Activated T-helper 1 cell treated with Interleukin-2 at 50 U/mL for 16 hours (primary cell): ENCODE data around the gene ANK3.
"Not testable (repeated sequence)": the region's sequence is repeated elsewhere in the genome, so short reads cannot be mapped to it uniquely, and the experiment has no call there.

Experiments
- DNase-seq: peaks from one replicate; pipeline ENCODE4 v3.0.0-alpha.2; 2020; ENCODE audit warnings: low read depth

ANK3 gene

DNA sequence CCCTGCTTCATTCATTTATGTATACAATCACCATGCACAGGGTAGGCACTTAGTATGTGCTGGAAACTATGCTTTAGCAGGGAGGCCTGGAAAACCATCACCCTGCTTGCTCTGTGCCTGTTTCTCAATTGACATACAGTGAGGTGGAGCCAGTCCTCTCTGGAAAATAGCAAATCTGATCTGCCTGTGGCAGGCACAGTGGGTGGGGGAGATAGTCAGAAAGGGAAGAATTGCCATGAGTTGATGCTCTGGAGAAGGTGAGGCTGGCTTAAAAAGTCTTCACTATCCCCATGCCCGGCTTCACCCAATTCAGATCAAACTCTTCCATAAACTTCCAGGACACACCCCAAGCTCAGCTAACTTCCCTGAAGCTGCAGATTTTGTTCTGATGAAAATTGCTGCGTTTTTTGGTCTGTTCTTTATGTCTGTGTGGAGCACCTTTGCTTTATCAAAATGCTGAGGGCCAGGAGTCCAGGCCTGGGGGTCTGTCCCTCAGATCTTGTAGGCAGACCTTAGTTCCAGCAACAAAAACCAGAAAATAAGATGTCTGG is 84.8 kb downstream of the ANK3 start:
- DNase-seq, result no peak

DNA sequence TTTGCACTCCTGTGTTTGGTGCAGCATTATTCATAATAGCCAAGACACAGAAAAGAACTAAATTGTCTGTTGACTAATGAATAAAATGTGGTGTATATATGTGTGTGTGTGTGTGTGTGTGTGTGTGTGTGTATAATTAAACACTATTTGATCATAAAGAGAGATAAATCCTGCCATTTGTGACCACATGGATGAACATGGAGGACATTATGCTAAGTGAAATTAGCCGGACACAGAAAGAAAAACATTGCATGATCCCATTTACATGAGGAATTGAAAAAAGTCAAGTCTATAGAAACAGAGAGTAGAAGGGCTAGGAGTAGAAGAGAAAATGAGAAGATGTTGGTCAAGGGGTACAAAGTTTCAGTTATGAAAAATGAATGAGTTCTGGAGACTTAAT is 85.9 kb downstream of the ANK3 start:
- DNase-seq, result no peak

DNA sequence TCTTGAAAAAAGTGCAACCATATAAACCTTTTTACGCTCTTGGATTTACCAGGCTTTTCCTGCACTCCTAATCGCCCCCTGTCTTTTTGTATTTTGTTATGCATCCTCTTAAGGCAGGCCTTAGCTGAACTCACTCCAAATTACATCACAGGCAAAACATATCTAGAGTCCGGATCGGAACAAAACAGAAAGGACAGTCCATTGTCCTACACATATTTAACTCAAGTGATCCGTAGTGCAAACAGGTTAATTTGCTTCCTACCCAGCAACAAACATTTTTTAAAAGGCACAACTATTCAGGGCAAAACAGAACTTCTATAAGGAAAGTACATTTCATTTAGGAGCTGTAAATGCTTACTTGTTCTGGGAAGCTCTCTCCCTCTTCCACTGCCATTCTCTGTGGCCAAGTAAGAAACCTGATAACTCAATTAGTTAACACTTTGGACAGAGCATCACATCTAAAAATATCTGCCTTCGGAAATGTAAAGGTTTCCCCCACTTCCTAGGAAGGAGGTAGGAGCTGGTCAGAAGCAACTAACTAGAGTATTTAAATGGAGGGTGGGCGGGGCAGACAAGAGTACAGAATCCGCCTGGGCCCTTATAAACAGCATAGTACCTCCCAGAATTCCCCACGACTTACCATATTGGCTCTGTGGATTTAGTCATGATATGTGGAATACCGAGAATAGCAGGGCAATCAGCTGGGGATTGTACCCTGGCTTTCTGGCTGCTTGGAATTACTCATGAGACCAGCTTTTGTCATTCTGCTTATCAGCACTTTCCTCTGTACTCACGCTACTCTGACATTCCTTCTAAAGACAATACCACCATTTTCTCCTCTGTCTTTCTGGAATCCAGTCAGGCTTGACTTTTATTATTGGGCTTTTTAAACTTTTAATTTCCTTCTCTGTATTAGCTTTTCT is 89.5 kb downstream of the ANK3 start:
- DNase-seq, result no peak

DNA sequence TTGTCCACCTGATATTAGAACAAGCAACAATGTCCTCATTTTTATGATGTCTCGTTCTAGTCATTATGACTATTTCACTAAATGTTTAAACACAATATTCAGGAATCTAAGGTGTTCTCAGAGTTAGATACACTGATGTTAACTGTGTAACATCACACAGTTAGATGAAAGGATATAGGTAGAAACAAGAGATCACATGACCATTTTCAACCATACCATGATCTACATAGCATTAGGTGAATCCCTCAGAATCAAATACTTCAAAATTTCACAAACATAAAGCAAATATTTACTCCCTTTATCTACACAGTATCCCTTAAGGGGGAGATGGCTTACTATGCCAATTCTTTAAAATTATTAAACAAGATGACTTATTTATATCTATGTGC is 90.3 kb downstream of the ANK3 start:
- no peak for DNase-seq

DNA sequence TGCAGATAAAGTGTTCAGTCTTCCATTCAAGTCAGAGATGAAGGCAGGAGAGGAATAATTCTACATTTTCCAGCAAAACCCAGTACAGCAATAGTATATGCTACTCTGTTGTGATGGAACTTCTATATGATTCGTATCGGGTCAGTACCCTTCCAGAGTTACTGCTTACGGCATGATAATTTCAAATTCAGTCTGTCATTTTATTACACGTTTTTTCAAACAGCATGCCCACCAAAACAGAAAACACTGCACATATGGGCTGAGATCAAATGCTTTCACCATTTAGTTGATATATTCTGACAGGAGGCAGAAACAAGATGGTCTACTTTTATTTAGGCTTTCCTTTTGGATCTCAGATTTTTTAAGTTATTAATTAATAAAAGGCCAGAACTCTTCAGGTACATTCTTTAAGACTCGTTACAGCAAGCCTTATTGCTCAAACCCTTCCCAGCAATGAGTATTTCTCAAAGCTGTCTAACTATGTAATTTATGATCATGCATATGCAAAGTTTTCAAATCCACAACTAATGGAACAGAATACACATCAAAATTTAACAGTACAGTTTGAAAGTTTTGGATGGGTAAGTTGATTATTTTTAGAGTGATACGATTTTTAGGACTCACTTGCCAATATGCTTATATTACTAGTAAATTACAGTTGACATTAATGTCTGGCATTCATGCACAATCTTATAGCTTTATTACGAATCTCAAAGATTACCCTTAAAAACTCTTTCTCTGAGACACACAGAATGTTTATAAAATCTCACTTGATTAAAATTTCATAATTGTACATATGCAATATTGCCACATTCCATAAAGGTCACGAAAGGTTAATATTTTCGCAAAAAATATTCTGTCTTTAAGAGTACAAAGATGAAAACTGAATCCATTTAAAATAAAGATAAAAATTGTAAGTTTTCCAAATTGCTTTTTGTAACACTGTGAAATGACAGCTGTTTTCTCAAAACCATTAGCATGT is 91.0 kb downstream of the ANK3 start:
- no peak for DNase-seq

DNA sequence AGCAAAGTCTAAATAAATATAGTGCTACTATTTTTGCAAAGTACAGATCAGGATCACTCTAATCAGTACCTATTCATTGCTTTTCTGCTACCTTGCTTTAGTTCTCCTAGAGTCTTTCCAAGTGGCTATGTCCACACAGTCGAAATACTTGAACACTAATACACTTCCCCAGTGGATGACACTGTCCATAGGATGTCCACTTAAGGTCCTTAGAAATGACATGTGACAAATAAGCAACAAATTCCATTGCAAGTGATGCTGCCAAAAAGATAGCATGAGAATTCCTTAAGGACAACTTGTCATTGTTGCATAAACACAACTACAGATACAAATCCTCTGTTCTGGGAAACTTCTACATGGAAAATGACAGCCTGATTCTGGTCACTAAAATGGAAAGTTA is 93.6 kb downstream of the ANK3 start:
- DNase-seq, result no peak

DNA sequence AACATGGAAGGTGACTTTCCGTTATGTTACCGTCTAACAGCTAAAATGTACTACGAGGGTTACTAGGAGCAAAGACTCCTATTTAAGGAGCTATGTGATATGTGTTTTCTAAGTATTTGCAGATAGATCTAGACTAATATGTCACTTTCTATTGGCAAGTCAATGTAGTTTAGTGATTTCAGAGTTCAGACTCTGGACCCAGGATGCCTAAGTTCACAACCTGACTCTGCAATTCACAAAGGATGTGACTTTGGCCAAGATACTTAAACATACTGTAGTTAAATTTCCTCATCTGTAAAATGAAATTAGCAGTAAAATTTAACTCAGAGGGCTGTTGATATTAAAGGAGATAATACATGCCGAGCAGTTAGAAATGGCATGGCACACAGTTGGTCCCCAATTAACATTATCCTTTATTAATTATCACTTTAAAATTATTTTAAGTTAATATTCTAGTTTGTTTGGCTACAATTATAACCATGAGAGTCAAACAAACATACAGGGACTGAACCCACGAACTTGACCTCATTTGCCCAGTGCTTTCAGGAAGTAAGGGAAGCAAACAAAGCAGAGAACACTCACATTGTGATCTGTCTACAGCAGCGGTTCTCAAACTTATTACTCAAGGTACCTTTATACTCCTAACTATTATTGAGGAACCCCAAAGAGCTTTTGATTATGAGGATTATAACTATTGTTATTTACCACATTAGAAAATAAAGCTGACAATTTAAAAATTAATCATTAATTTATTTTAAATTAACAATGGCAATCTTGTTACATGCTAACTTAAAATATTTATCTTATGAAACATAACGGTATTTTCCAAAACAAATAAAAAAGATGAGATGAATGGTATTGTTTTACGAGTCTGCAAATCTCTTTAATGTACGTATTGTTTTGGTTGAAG is 94.4 kb downstream of the ANK3 start:
- no peak for DNase-seq

DNA sequence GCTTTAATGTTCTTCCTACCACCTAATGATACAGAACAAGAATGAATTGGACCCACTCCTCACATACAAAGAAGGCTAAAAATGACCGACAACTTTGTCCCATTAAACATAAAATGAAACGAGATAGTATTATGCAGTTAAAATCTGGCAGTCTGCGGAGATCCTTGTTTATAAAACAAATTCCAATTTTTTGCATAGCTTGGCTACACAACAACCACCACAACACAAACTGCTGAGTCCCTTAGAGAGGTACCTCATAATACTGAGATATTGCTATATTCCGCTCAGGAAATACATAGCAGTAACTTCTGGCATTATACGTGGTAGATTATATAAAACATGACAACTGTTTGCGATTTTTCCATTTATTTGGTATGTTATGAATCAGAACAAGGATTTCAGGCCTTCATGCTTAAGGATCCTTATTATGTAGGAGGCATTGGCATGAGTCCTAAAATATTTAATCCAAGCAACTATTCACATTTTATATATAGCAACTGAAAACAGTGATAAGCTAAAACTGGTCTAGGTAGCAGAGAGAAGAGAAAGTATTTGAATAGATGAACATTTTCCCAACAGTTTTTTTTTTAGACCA is 96.0 kb downstream of the ANK3 start:
- no peak for DNase-seq

DNA sequence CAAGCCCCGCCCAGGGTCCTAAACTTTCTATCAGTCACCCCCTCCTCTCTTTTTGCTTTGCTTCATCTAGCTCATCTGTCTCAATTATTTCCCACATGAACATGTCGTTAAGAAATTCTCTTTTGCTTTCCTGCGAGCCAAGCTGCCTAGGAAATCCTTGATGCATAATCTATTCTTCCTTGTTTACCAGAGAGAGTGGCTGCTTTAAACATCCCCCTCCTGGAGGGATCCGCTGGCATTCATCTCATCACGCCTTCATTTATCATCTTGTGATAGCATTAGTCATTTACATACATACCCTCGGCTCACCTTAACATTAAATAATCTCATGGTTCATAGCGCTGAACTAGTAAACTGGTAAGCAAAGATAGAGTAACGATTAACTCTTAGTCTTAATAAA is 96.7 kb downstream of the ANK3 start:
- no peak for DNase-seq

DNA sequence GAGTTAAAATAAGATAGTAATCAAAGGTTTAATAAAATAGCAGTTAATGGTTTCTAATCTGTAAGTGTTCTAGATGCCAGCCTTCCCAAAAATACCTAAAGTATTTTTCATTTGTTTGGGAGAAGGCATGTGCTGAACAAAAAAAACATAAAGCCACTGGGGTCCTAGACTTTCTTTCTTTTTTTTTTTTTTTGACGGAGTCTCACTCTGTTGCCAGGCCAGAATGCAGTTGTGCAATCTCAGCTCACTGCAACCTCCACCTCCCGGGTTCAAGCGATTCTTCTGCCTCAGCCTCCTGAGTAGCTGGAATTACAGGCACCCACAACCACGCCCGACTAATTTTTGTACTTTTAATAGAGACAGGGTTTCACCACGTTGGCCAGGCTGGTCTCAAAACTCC is 97.1 kb downstream of the ANK3 start:
- not testable (repeated sequence) for DNase-seq

DNA sequence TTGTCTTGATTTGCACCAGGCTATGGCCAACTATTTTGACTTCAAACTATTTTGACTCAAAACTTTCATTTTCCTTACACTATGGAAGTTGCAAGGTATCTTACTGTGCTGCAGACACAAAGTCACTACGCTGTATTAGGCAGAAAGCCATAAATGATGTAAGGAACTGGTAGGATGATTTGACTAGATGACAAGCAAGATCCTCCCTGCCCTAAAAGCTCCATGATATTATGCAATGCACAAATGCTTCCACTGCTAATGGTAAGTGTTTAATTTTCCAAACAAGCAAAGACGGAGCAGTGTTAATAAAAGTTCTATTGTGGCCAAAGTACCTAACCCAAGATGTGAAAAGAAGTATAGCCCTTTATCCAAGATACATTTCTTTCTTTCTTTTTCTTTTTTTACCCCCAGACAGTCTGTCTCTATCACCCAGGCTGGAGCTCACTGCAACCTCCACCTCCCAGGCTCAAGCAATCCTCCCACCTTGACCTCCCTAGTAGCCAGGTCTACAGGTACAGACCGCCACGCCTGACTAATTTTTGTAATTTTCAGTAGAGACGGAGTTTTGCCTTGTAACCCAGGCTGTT is 98.2 kb downstream of the ANK3 start:
- no peak for DNase-seq

DNA sequence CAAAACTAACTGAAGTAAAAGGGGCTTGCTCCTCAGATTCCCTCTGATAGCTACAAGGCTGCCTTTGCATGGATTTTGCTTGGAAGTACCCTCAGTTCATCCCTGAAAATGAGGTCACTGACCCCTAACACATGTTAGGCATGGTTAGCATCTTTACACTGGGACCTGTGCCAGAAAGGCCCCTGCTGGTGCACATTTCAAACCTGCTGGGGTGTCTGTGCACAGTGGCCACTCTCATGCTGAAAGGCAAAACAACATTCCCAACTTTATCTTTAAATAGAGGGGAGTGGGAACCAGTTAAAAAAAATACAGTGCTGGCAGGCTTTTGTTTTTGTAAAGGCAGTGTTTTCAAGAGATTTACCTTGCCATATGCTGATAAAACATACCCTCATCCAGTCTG is 99.1 kb downstream of the ANK3 start:
- DNase-seq, result no peak

DNA sequence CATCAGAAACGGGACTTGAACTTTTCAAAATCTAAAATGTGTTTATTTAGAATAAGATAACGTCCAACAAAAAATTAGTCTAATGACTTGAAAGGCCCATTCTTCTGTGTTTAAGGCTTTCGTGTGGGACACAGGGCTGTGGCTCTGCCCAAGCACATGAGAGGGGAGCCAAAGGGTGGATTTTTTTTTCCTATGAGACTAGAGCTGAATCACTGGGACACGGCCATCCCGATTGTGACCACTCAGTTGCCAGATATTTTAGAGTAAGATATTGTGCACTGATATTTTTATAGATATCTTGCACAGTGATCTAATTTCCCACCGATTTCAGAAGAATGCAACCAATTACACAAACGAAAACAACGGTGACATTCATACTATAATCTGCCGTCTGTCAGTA is 99.9 kb downstream of the ANK3 start:
- no peak for DNase-seq

DNA sequence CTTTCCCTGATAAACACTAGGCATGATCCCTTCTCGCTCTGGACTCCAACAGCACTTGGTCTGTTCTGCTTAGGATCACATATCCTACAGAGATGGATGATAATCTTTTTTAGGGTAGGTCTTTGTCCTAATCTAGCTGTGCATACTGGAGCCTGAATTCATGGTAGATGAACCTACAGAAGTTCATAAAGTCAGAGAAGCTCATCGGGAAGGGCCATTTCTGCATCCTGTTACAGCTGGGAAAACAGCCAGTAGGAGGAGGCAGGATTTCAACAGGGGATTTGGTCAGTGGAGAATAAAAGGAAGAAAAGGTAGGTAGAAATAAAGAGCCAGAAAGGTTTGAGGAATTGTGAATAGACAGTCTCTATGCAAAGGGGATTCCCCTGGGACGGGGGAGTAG is 101.4 kb downstream of the ANK3 start:
- no peak for DNase-seq

DNA sequence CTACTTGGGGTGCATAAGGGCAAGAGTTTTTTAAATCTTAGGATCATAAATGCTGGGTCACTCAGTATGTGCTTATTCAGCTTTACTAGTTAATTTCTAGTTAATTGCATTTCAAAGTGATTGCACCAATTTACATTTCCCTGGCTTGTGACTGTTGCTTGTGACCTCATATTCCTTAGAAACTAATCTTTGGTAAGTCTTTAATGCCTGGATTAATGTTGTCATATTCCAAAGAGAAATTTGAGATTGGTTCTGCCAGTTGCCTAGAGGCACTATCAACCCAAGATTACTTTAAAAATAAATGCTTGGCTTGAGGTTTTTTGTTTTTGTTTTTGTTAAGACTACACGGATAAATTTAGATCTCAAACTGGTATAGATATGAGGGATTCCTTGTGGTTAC is 103.1 kb downstream of the ANK3 start:
- no peak for DNase-seq

DNA sequence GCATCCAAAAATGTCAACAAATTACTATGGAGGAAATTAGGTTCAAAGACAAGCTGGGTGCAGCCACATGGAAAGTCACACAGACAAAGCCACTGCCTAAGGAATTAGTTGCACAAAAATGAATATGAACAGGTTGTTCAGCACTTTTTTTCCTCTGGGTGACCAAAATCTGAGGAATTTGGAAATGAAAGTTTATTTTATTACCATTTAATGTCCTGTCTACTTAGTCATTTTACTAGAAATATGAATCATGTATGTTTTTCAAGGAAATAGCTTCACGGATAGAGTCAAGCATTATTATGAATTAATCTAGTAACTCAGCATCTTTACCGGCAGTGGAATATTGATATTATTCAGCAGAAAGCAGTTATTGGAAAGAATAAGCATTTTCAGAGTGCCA is 106.3 kb downstream of the ANK3 start:
- DNase-seq, result no peak

DNA sequence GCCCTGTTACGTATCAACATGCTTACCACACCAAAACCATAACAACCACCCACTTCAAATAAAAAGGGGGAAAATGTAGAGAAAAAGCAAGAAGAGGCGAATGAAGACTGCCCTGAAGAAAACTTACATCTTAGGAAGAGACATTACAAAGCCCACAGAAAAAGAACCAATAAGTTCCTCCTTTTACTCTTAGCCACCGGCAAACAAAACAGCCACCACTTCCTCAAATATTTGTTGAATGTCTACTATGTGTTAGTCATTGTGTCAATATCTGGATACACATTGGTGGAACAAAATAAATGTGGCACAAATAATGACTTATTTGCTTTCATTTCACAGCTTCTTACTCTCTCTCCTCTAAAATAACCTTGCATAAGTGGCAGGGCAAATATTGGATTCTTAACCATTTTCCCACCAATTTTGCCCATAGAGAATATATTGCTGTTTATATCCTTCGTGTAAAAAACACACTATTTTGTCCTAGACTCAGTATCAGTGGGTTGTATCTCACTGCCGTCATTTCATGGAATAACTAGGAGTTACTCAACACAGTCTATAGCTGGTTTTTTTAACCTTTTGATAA is 106.8 kb downstream of the ANK3 start:
- DNase-seq, result no peak

DNA sequence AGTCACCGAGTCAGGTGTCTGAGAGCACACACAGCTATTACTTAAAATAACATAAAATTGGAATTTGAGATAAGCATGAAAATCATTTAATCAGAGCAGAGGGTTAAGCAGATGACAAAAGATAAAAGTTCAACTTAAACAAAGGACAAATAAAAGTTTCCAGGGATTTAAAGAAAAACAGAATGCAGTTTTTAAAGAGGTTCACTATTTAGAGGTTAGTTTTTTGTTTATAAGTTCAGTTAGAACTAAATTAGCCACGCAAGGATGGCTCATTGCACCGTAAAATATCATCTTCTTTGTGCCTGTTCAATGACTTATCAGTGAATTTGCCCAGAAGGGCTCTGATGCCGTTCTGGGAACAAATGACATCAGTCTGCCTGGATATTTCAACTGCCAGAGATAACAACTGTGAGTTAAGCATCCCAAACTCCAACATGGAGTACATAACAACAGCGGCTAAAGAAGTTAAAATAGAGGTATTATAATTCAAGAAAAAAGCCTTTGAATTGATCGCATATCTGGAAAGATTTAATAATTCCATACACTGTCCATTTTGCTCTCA is 107.8 kb downstream of the ANK3 start:
- no peak for DNase-seq

DNA sequence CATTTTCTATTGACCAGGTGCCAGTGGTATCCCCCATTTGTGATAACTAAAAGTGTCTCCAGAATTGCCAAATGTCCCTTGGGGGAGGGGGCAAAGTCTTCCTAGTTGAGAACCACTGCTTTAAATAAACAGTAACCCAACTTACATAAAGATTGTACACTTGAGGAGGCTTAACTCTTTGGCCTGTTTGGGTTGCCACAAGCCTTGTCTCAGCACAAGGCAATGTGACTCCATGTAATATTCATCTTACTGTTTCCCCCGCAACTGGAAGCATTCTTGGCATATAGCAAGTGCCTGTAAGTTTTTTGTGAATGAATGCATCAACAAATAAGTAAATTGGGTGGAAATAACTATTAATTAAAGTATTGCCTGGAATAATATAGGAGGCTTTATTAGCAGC is 108.3 kb downstream of the ANK3 start:
- DNase-seq, result no peak

DNA sequence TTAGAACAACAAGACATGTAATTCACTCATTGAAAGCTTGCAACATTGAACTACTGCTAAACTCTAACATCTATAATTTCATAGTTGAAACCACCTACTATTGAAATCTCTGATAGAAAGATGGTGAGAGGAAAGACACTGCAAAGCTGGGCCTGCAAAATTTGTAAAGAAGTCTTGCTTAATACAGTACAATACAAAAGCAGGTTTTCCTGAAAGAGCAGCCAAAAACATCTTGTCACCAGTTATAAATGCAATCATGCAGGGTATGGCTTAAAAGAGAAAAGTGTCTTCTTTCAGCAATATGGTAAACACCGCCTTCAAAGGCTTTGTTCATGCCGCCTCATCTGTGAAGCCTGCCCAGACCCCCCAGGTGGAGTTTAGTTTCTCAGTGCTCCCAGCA is 109.2 kb downstream of the ANK3 start:
- DNase-seq, result no peak
